Panc1 (cell line): ENCODE results near the gene L2HGDH. TPM values are rescaled to one million over a fixed set of nuclear protein-coding genes. Genes with fewer than 3 reads are reported as not detected.
A peak's percentile ranks its signal among the peaks of the same experiment; 100 is the strongest.

Experiments
- ATAC-seq: fragments of 200-7000 bp; cut with Tn5 transposase; 2 replicates; pipeline ENCODE4 v1.9.1; 2020; ENCODE audit warnings: mild to moderate bottlenecking, moderate library complexity
- BruUV-seq: library from RNA; stranded (reverse); fragments of 400-500 nt; replicated peaks from 2 replicates; lab custom pipeline; 2021; lab: Mats Ljungman, UMichigan
- CTCF ChIA-PET: fragments of 300-600 bp; sonication (Branson Sonifier 250); formaldehyde crosslinking; loops from one replicate; lab custom pipeline; 2022; ENCODE audit warnings: antibody characterized with exemption; lab: Charles Lee
- POLR2A ChIA-PET: fragments of 300-600 bp; sonication (Branson Sonifier 250); formaldehyde crosslinking; loops from one replicate; lab custom pipeline; 2022; ENCODE audit warnings: antibody characterized with exemption; lab: Charles Lee
- DNase-seq: peaks from one replicate; pipeline ENCODE4 v3.0.0-alpha.2; 2010; ENCODE audit warnings: low read depth, low spot score
- H3K27ac ChIP-seq: 2 replicates; pipeline ENCODE4 v1.5.1; 2011; ENCODE audit warnings: mild to moderate bottlenecking, low read length, inconsistent platforms
- H3K27me3 ChIP-seq: fragments of 200-500 bp; sonication (Bioruptor generic); 2 replicates; pipeline ENCODE4 v1.6.0; 2014; ENCODE audit warnings: low read length, inconsistent platforms; ENCODE audit not compliant: control insufficient read depth, insufficient read depth
- H3K36me3 ChIP-seq: fragments of 200-500 bp; sonication (Bioruptor generic); 2 replicates; pipeline ENCODE4 v1.5.1; 2014; ENCODE audit warnings: inconsistent platforms, mild to moderate bottlenecking, low read length, moderate library complexity; ENCODE audit not compliant: control insufficient read depth, insufficient read depth
- H3K4me1 ChIP-seq: 2 replicates; pipeline ENCODE4 v1.5.1; 2011; ENCODE audit warnings: inconsistent platforms, mild to moderate bottlenecking, low read length, moderate library complexity; ENCODE audit not compliant: control insufficient read depth, insufficient read depth
- H3K4me3 ChIP-seq, 2 experiments: 2 replicates each; pipeline ENCODE4 v1.5.1; 2011 to 2012; ENCODE audit warnings: low read depth in 2 of 2, low read length in 2 of 2, mild to moderate bottlenecking in 2 of 2, inconsistent platforms in 1 of 2, moderate library complexity in 1 of 2
- H3K9me3 ChIP-seq: fragments of 200-500 bp; sonication (Bioruptor generic); 2 replicates; pipeline ENCODE4 v1.5.1; 2014; ENCODE audit warnings: low read depth, mild to moderate bottlenecking, inconsistent platforms, low read length, moderate library complexity; ENCODE audit not compliant: control insufficient read depth, insufficient read depth
- POLR2AphosphoS5 ChIP-seq: IDR thresholded peaks from 2 replicates; pipeline ENCODE4 v1.6.1; 2012; ENCODE audit warnings: mild to moderate bottlenecking, low read depth, low read length, moderate library complexity
- REST ChIP-seq, 2 experiments: IDR thresholded peaks; 2 replicates each; pipeline ENCODE4 v1.6.1; 2011 to 2012; ENCODE audit warnings: low read depth in 2 of 2, control low read depth in 1 of 2, low read length in 1 of 2, mild to moderate bottlenecking in 1 of 2, moderate library complexity in 1 of 2; ENCODE audit not compliant: insufficient read depth in 1 of 2
- SIN3A ChIP-seq: IDR thresholded peaks from 2 replicates; pipeline ENCODE4 v1.6.1; 2012; ENCODE audit warnings: low read depth, mild to moderate bottlenecking, low read length, moderate library complexity, borderline replicate concordance; ENCODE audit not compliant: insufficient read depth
- TCF7L2 ChIP-seq: IDR thresholded peaks from 2 replicates; pipeline ENCODE4 v1.6.1; 2011; ENCODE audit warnings: mild to moderate bottlenecking, low read depth, low read length, inconsistent platforms
- in situ Hi-C: cut with HindIII; loops from 2 replicates; pipeline ENCODE4 v1.10.0; 2016; ENCODE audit warnings: low sequenced_read_pairs, low pct_unique_long_range_greater_than_20kb
- intact Hi-C: fragments of 100-400 bp; cut with micrococcal nuclease; formaldehyde crosslinking; loops from one replicate; pipeline ENCODE4 v1.10.0; 2022; ENCODE audit not compliant: unreplicated experiment
- total RNA-seq: library from RNA; stranded (reverse); gene quantifications from one replicate; pipeline ENCODE4 v1.2.1, GENCODE V29; 2021; ENCODE audit not compliant: unreplicated experiment
- TF ChIP-seq, protein P1 (sequence below): fragments of 450-650 bp; IDR thresholded peaks from 2 replicates; pipeline ENCODE4 v1.5.1; 2017; ENCODE audit warnings: mild to moderate bottlenecking

The L2HGDH gene
- total RNA-seq, 1 experiment from 2014 or later: 15.0 TPM

DNA sequence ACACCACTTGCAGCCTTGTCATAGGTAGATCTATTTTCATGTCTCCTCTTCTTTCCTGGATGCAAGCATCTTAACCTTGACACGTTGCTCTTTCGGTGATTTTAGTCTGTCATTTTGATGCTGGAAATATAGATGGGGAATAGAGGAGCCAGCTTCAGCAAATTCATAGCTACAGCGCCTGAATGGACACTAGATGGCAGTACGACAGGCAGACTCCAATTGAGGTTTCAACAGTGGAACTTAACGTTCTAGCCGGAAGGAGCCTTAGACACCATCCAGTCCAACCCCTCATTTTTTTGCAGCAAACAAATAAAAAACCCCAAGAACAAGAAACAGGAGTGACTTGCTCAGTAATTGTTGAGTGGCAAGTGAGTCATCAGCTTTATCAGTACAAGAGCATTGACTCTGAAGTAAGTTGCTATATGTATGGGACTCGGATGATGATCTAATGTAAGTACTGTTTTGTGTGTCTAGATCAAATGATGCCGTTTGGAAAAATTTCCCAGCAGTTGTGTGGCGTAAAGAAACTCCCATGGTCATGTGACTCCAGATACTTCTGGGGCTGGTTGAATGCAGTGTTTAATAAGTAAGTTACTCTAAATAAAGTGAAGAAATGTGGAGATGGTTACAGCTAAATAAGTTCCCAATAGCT, 9.1 kb upstream of the L2HGDH start:
- in situ Hi-C loops: no loop called here

GRCh38 chr14:50320283-50320682, 8.3 kb upstream of the L2HGDH start:
- no peak overlapping the region for H3K4me3 ChIP-seq
- BruUV-seq: no TSS peak
- TF ChIP-seq POLR2AphosphoS5 (no peak), SIN3A (no peak), TCF7L2 (no peak), REST (IDR thresholded peaks at IDR 0.05; ENCODE audit: insufficient read depth in 1 of 2, low read depth in 2 of 2, low read length in 1 of 2) (no peak)
- TF ChIP-seq, protein P1, sequence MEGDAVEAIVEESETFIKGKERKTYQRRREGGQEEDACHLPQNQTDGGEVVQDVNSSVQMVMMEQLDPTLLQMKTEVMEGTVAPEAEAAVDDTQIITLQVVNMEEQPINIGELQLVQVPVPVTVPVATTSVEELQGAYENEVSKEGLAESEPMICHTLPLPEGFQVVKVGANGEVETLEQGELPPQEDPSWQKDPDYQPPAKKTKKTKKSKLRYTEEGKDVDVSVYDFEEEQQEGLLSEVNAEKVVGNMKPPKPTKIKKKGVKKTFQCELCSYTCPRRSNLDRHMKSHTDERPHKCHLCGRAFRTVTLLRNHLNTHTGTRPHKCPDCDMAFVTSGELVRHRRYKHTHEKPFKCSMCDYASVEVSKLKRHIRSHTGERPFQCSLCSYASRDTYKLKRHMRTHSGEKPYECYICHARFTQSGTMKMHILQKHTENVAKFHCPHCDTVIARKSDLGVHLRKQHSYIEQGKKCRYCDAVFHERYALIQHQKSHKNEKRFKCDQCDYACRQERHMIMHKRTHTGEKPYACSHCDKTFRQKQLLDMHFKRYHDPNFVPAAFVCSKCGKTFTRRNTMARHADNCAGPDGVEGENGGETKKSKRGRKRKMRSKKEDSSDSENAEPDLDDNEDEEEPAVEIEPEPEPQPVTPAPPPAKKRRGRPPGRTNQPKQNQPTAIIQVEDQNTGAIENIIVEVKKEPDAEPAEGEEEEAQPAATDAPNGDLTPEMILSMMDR: no peak

More for the DNA sequence above, 9.1 kb upstream of the L2HGDH start:
- ChIA-PET CTCF (interaction anchor here (0.6 to 2.0 kb wide), 3 partner anchors 10 to 212 kb away, joined by 3 to 13 read pairs (median 4); no protein-coding TSS in a partner anchor), POLR2A (interaction anchor here (0.6 kb wide), 2 partner anchors 14 to 325 kb away, joined by 3 to 5 read pairs; no protein-coding TSS in a partner anchor)
- DNase-seq: peak; percentile 87
- TF ChIP-seq SIN3A: no peak
- TF ChIP-seq, protein P1: peak; percentile 87
- Histone ChIP-seq H3K36me3 (peaks cover 3% of the 10 kb centered on the region; the same call in 1 of the 2 replicates), H3K4me3 (peak overlapping the region; percentile 16 to 38; a peak in 3 of 4 replicates), H3K27ac (peak overlapping the region; percentile 59), H3K27me3 (no peaks in the 10 kb centered on the region), H3K9me3 (no peaks in the 10 kb centered on the region), H3K4me1 (peaks cover 8% of the 10 kb centered on the region)
- intact Hi-C loops: loop anchor here (2.0 kb wide), 1 partner anchor 212 kb away; the partner anchor contains the start of gene MAP4K5
- BruUV-seq: no TSS peak
- ATAC-seq: peak; percentile 99

More at GRCh38 chr14:50320283-50320682, 8.3 kb upstream of the L2HGDH start:
- no peak for DNase-seq
- no peak overlapping the region for H3K27ac ChIP-seq
- POLR2A ChIA-PET: no interaction called here
- ATAC-seq: no peak
- H3K9me3 ChIP-seq: no peaks in the 10 kb centered on the region
- in situ Hi-C loops (no loop called here), intact Hi-C loops (loop anchor here (2.0 kb wide), 1 partner anchor 213 kb away; the partner anchor contains the start of gene MAP4K5)
- H3K4me1 ChIP-seq: peaks cover 8% of the 10 kb centered on the region
- no peaks in the 10 kb centered on the region for H3K27me3 ChIP-seq
- H3K36me3 ChIP-seq: peaks cover 3% of the 10 kb centered on the region; the same call in 1 of the 2 replicates
- CTCF ChIA-PET: interaction anchor here (0.6 to 2.0 kb wide), 3 partner anchors 11 to 428 kb away, joined by 3 to 13 read pairs (median 4); no protein-coding TSS in a partner anchor
